ENCODE measurements around the gene CCL26. TPM values are rescaled to one million over a fixed set of nuclear protein-coding genes. Genes with fewer than 3 reads are reported as not detected.

Gene CCL26
- total and polyA plus RNA-seq, 2 of the 4 experiments (the other 2 are of a cell fraction): not detected

DNA sequence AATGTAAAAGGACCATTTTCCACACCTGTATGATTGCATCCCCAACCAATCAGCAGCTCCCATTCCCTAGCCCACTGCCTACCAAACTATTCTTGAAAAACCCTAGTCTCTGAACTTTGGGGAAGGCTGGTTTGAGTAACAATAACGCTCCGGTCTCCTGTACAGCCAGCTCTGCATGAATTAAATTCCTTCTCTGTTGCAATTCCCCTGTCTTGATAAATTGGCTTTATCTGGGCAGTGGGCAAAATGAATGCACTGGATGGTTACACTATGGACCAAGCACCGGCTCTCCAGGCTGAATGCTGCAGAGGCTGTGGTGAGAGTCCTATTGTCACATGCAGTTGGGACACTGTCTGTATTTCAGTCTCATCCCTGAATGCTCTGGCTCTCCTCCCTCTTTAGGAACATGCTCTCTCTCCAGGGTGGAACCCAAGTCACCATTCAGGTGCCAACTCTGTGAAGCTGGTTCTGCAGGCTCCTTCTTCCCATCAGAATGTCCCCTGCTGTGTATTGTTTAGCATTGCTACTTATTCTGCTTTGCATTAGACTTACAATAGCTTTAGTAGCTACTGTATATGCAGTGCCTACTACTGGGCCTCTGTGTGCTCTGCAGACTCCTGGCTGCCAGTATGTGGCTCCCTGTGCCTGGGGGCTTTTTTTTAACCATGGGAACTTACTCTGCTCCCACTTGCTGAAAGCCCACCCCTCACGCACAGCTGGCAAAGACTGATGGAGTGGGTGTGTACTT lies 34.7 kb upstream of the CCL26 start:
- Histone ChIP-seq H2BK5ac (ENCODE audit: low read depth, low read length, poor library complexity, severe bottlenecking) (no peak overlapping the region), H2AK9ac (replicated peaks; ENCODE audit: low read depth, low read length, poor library complexity) (no peak overlapping the region), H3K4ac (ENCODE audit: low read depth, low read length) (no peak overlapping the region), H3K4me1 (ENCODE audit: control insufficient read depth, insufficient read depth, low read length) (no peaks in the 10 kb centered on the region), H3K36me3 (ENCODE audit: control insufficient read depth, insufficient read depth, low read length) (no peaks in the 10 kb centered on the region), H3K9me3 (ENCODE audit: control insufficient read depth, insufficient read depth, low read length) (peaks cover 20% of the 10 kb centered on the region), H4K20me1 (ENCODE audit: insufficient read depth, low read length) (no peaks in the 10 kb centered on the region), H4K91ac (ENCODE audit: insufficient read depth, low read depth, low read length) (no peak overlapping the region), H3K23ac (ENCODE audit: low read depth, low read length) (no peak overlapping the region), H2AK5ac (ENCODE audit: low read depth, low read length) (no peak overlapping the region), H2BK120ac (ENCODE audit: low read depth, low read length) (no peak overlapping the region), H3K27me3 (ENCODE audit: control insufficient read depth, insufficient read depth, low read length) (peaks cover 7% of the 10 kb centered on the region), H3K27ac (ENCODE audit: insufficient read depth, low read length) (no peak overlapping the region), H3K4me2 (ENCODE audit: low read depth, low read length) (no peak overlapping the region), H2BK15ac (ENCODE audit: low read depth, low read length) (no peak overlapping the region), H3K79me1 (ENCODE audit: low read depth in 1 of 2, low read length in 2 of 2) (no peaks in the 10 kb centered on the region), H3K18ac (ENCODE audit: low read depth, low read length) (no peak overlapping the region), H4K8ac (ENCODE audit: low read depth in 2 of 2, low read length in 2 of 2) (no peak overlapping the region), H4K5ac (ENCODE audit: low read depth, low read length) (no peak overlapping the region), H3K9me1 (ENCODE audit: insufficient read depth, low read length) (no peaks in the 10 kb centered on the region), H3K56ac (ENCODE audit: extremely low read depth, insufficient read depth, low read length) (no peak overlapping the region), H3K9ac (ENCODE audit: low read depth, low read length) (no peak overlapping the region), H2BK20ac (ENCODE audit: low read depth, low read length) (no peak overlapping the region), H3K14ac (replicated peaks; ENCODE audit: low read depth, low read length) (no peak overlapping the region), H2AFZ (replicated peaks; ENCODE audit: low read length, poor library complexity) (no peak overlapping the region), H3K4me3 (ENCODE audit: insufficient read depth, low read depth, low read length) (no peak overlapping the region)
- BruUV-seq (replicated peaks): no TSS peak
- ChIA-PET POLR2A (ENCODE audit: unreplicated experiment) (no interaction called here), CTCF (no interaction called here)
- no CpG with 5 or more reads among the region's 4 CpGs for WGBS, 2 experiments (ENCODE audit: extremely low coverage in 2 of 2, insufficient read length in 1 of 2)
- dilution Hi-C loops (cut with HindIII; ENCODE audit: low sequenced_read_pairs, unreplicated experiment) (no loop called here), intact Hi-C loops (cut with micrococcal nuclease) (no loop called here), in situ Hi-C loops (cut with MboI; ENCODE audit: low sequenced_read_pairs) (no loop called here)
- DNase-seq: no peak
- no peak for ATAC-seq (ENCODE audit: low read depth)
- TF ChIP-seq, protein P1, sequence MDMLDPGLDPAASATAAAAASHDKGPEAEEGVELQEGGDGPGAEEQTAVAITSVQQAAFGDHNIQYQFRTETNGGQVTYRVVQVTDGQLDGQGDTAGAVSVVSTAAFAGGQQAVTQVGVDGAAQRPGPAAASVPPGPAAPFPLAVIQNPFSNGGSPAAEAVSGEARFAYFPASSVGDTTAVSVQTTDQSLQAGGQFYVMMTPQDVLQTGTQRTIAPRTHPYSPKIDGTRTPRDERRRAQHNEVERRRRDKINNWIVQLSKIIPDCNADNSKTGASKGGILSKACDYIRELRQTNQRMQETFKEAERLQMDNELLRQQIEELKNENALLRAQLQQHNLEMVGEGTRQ (IDR thresholded peaks at IDR 0.05; ENCODE audit: low read depth, low read length): no peak
- no peak for TF ChIP-seq MAZ (IDR thresholded peaks at IDR 0.05; ENCODE audit: borderline replicate concordance, low read depth, low read length)
- TF ChIP-seq POLR2A (IDR thresholded peaks at IDR 0.05; ENCODE audit: low read depth, low read length): no peak
